SU-DHL-6 (cell line): Measurements from ENCODE around the gene ZDHHC6.
A peak's percentile ranks its signal among the peaks of the same experiment; 100 is the strongest.

Experiments
- H2AFZ ChIP-seq: fragments of 200-600 bp; sonication (generic); 2 replicates; pipeline ENCODE4 v1.6.1; 2014; ENCODE audit warnings: low read depth, mild to moderate bottlenecking, moderate library complexity, mixed read lengths, antibody characterized with exemption, low read length; ENCODE audit not compliant: severe bottlenecking
- H3F3A ChIP-seq: fragments of 200-600 bp; shearing (Covaris generic); 2 replicates; pipeline ENCODE4 v1.6.0; 2016; ENCODE audit warnings: antibody characterized with exemption, mild to moderate bottlenecking; ENCODE audit not compliant: insufficient read depth
- H3K27ac ChIP-seq: fragments of 200-600 bp; sonication (generic); 2 replicates; pipeline ENCODE4 v1.5.1; 2016; ENCODE audit warnings: low read depth, mild to moderate bottlenecking, low read length, moderate library complexity, mixed read lengths
- H3K27me3 ChIP-seq: fragments of 200-600 bp; sonication (generic), shearing (Covaris generic); 2 replicates; pipeline ENCODE4 v1.6.0; 2014; ENCODE audit warnings: mild to moderate bottlenecking, low read length
- H3K36me3 ChIP-seq: fragments of 200-600 bp; sonication (generic); 2 replicates; pipeline ENCODE4 v1.6.1; 2014; ENCODE audit warnings: mild to moderate bottlenecking, low read length, mixed read lengths
- H3K4me2 ChIP-seq: fragments of 300-600, 200-600 bp; shearing (Covaris generic), sonication (generic); 2 replicates; pipeline ENCODE4 v1.6.0; 2014; ENCODE audit warnings: low read length, low read depth, mild to moderate bottlenecking; ENCODE audit not compliant: poor library complexity, severe bottlenecking
- H3K4me3 ChIP-seq: fragments of 200-600 bp; sonication (generic); 2 replicates; pipeline ENCODE4 v1.5.1; 2014; ENCODE audit warnings: antibody characterized with exemption, low read length, mild to moderate bottlenecking, mixed read lengths; ENCODE audit not compliant: insufficient read depth, poor library complexity, severe bottlenecking
- H3K79me2 ChIP-seq: fragments of 200-600 bp; sonication (generic); 2 replicates; pipeline ENCODE4 v1.6.1; 2014; ENCODE audit warnings: mild to moderate bottlenecking, low read length, moderate library complexity; ENCODE audit not compliant: insufficient read depth
- H3K9ac ChIP-seq: fragments of 200-600 bp; sonication (generic); 2 replicates; pipeline ENCODE4 v1.7.0; 2014; ENCODE audit warnings: mild to moderate bottlenecking, low read length
- H3K9me2 ChIP-seq: fragments of 200-600 bp; sonication (generic); replicated peaks from 2 replicates; pipeline ENCODE4 v1.6.1; 2014; ENCODE audit warnings: low read length; ENCODE audit not compliant: insufficient read depth
- H3K9me3 ChIP-seq: fragments of 200-600 bp; sonication (generic); 2 replicates; pipeline ENCODE4 v1.6.1; 2014; ENCODE audit warnings: low read length, mixed read lengths; ENCODE audit not compliant: insufficient read depth
- H4K20me1 ChIP-seq: fragments of 200-600 bp; sonication (generic); 2 replicates; pipeline ENCODE4 v1.6.1; 2014; ENCODE audit warnings: low read depth, mild to moderate bottlenecking, antibody characterized with exemption, low read length, moderate library complexity, mixed read lengths
- CTCF ChIP-seq: fragments of 200-600 bp; sonication (generic); IDR thresholded peaks from one replicate; pipeline ENCODE4 v1.5.1; 2017; ENCODE audit warnings: antibody characterized with exemption, mild to moderate bottlenecking, low read length, moderate library complexity; ENCODE audit not compliant: insufficient read depth, poor library complexity, severe bottlenecking
- EZH2phosphoT487 ChIP-seq: fragments of 200-600 bp; sonication (generic), shearing (Covaris generic); conservative IDR thresholded peaks from 2 replicates; pipeline ENCODE4 v1.6.1; 2018; ENCODE audit warnings: mild to moderate bottlenecking, antibody characterized with exemption, low read length, moderate library complexity, mixed read lengths

Gene ZDHHC6

GRCh38 chr10:112438356-112438755 lies 8.4 kb downstream of the ZDHHC6 start:
- Histone ChIP-seq H3K9me2 (no peaks in the 10 kb centered on the region), H3F3A (peaks cover 11% of the 10 kb centered on the region; the same call in 1 of the 2 replicates), H3K4me2 (no peak overlapping the region), H3K4me3 (no peak overlapping the region), H4K20me1 (no peaks in the 10 kb centered on the region), H3K27me3 (no peaks in the 10 kb centered on the region), H2AFZ (no peak overlapping the region), H3K9me3 (no peaks in the 10 kb centered on the region), H3K79me2 (peaks cover 3% of the 10 kb centered on the region; the same call in 1 of the 2 replicates), H3K27ac (no peak overlapping the region), H3K36me3 (peaks cover 53% of the 10 kb centered on the region), H3K9ac (no peak overlapping the region)
- no peak for TF ChIP-seq CTCF
- no peak for TF ChIP-seq EZH2phosphoT487

GRCh38 chr10:112434988-112435619 lies 11.6 kb downstream of the ZDHHC6 start:
- H3K79me2 ChIP-seq: no peaks in the 10 kb centered on the region
- H3K4me2 ChIP-seq: no peak overlapping the region
- no peaks in the 10 kb centered on the region for H3K27me3 ChIP-seq
- no peaks in the 10 kb centered on the region for H4K20me1 ChIP-seq
- H2AFZ ChIP-seq: no peak overlapping the region
- H3K9me2 ChIP-seq: no peaks in the 10 kb centered on the region
- peak; percentile 34 for TF ChIP-seq CTCF
- no peak for TF ChIP-seq EZH2phosphoT487
- H3K9me3 ChIP-seq: no peaks in the 10 kb centered on the region
- no peak overlapping the region for H3K4me3 ChIP-seq
- no peak overlapping the region for H3K27ac ChIP-seq
- H3F3A ChIP-seq: peaks cover 10% of the 10 kb centered on the region; the same call in 1 of the 2 replicates
- H3K9ac ChIP-seq: no peak overlapping the region
- peaks cover 56% of the 10 kb centered on the region for H3K36me3 ChIP-seq

GRCh38 chr10:112433136-112433535 lies 13.6 kb downstream of the ZDHHC6 start:
- H3K36me3 ChIP-seq: peaks cover 48% of the 10 kb centered on the region
- H3K9me2 ChIP-seq: no peaks in the 10 kb centered on the region
- H3K9ac ChIP-seq: no peak overlapping the region
- no peak overlapping the region for H3K4me2 ChIP-seq
- H3K79me2 ChIP-seq: no peaks in the 10 kb centered on the region
- no peak overlapping the region for H3K27ac ChIP-seq
- no peak overlapping the region for H2AFZ ChIP-seq
- no peaks in the 10 kb centered on the region for H3K27me3 ChIP-seq
- TF ChIP-seq CTCF: no peak
- no peak for TF ChIP-seq EZH2phosphoT487
- no peaks in the 10 kb centered on the region for H4K20me1 ChIP-seq
- peaks cover 10% of the 10 kb centered on the region; the same call in 1 of the 2 replicates for H3F3A ChIP-seq
- no peaks in the 10 kb centered on the region for H3K9me3 ChIP-seq
- H3K4me3 ChIP-seq: no peak overlapping the region
